ENCODE data around the gene TMEM150B. TPM values are rescaled to one million over a fixed set of nuclear protein-coding genes. Genes with fewer than 3 reads are reported as not detected.

The TMEM150B gene
- polyA plus RNA-seq, 1 of the 3 experiments (the other 2 are of a cell fraction): not detected

DNA sequence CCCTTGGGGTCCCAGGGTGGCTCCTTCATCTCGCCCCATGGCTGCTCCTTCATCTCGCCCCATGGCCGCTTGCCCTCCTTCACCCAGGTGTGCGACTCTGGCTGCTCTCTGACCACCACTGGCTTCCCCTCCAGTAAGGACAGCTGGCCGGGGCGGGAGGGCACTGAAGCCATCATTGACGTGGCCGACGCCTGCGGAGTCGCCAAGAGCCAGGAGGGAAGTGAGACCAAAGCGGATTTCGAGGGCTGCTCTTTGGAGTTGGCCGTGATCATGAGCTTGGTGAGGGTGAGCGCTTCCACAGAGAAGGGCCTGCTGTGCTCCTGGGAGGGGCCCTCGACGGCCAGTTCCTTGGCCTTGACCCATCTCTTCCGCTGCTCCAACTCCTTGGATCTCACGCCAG, 33.4 kb upstream of the TMEM150B start:
- 97% methylated on average over 9 of the region's 19 CpGs for WGBS (ENCODE audit: low lambda C conversion rate)

More for the DNA sequence above, 33.4 kb upstream of the TMEM150B start:
- no peak overlapping the region for H3K4me3 ChIP-seq (ENCODE audit: low read depth in 2 of 2, low read length in 1 of 2)
- ChIA-PET POLR2A (interaction anchor here (0.9 kb wide), 1 partner anchor 19 kb away, joined by 6 read pairs; no protein-coding TSS in a partner anchor), CTCF (interaction anchor here (1.6 kb wide), 1 partner anchor 57 kb away, joined by 3 read pairs; no protein-coding TSS in a partner anchor)
- peaks cover 23% of the 10 kb centered on the region for H3K27me3 ChIP-seq (ENCODE audit: insufficient read depth)
- H3K36me3 ChIP-seq (replicated peaks in 1 of 2; ENCODE audit: control insufficient read depth in 1 of 2, insufficient read depth in 2 of 2, low read length in 1 of 2): no peaks in the 10 kb centered on the region
- peaks cover 9% of the 10 kb centered on the region for H3F3A ChIP-seq (replicated peaks; ENCODE audit: insufficient read depth)
- DNase-seq: no peak
- no peak overlapping the region for H3K27ac ChIP-seq (ENCODE audit: low read depth in 2 of 2, low read length in 1 of 2)
- no peaks in the 10 kb centered on the region for H3K9me2 ChIP-seq
- H3K4me2 ChIP-seq: no peak overlapping the region
- TF ChIP-seq, protein P1, sequence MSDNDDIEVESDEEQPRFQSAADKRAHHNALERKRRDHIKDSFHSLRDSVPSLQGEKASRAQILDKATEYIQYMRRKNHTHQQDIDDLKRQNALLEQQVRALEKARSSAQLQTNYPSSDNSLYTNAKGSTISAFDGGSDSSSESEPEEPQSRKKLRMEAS (IDR thresholded peaks at IDR 0.05; ENCODE audit: low read depth): no peak
- no peak for TF ChIP-seq USF2 (IDR thresholded peaks at IDR 0.05; ENCODE audit: borderline replicate concordance, low read depth, low read length)
- TF ChIP-seq GABPA (IDR thresholded peaks at IDR 0.05; ENCODE audit: low read depth): no peak
- TF ChIP-seq NFIC (IDR thresholded peaks at IDR 0.05; ENCODE audit: borderline replicate concordance): no peak
- no peak for TF ChIP-seq ZBTB33 (IDR thresholded peaks at IDR 0.05; ENCODE audit: borderline replicate concordance, low read depth)
- TF ChIP-seq FOXM1 (IDR thresholded peaks at IDR 0.05; ENCODE audit: low read depth): no peak
- TF ChIP-seq YY1 (IDR thresholded peaks at IDR 0.05; ENCODE audit: low read depth): no peak
- TF ChIP-seq USF1 (IDR thresholded peaks at IDR 0.05; ENCODE audit: borderline replicate concordance, low read depth): no peak
- H4K20me1 ChIP-seq (ENCODE audit: insufficient read depth): no peaks in the 10 kb centered on the region
- no peak overlapping the region for H2AFZ ChIP-seq (ENCODE audit: low read depth)
- H3K4me1 ChIP-seq (ENCODE audit: control insufficient read depth in 1 of 2, insufficient read depth in 2 of 2, low read depth in 1 of 2, low read length in 1 of 2): peaks cover 0 to 13% of the 10 kb centered on the region in 2 experiments; a peak in 1 of 4 replicates
- no peaks in the 10 kb centered on the region for H3K9me3 ChIP-seq
- H3K79me2 ChIP-seq (ENCODE audit: insufficient read depth): no peaks in the 10 kb centered on the region
- H3K9ac ChIP-seq: no peak overlapping the region
